ENCODE measurements around the gene OXER1.

DNA sequence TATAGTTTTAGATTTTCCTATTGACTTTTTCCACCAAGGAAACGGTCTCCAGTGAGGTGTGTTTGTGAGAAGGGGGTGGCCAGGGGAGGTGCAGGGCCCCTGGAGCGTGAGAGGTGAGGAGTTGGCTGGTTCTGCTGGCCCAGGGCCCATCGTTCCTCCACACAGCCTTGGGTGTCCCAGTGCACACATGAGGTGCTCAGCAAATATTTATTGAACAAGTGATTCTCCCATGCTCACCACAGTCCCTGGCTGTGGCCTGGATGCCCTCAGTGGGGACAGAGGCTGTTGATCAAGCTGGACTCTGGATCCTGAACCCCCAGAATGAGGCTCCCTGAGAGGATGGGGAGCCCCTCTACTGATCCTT lies 23.5 kb upstream of the OXER1 start:
- TF ChIP-seq, protein P1, sequence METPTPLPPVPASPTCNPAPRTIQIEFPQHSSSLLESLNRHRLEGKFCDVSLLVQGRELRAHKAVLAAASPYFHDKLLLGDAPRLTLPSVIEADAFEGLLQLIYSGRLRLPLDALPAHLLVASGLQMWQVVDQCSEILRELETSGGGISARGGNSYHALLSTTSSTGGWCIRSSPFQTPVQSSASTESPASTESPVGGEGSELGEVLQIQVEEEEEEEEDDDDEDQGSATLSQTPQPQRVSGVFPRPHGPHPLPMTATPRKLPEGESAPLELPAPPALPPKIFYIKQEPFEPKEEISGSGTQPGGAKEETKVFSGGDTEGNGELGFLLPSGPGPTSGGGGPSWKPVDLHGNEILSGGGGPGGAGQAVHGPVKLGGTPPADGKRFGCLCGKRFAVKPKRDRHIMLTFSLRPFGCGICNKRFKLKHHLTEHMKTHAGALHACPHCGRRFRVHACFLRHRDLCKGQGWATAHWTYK (CRISPR knock-in tag; IDR thresholded peaks at IDR 0.05): no peak
- TF ChIP-seq, protein P2, sequence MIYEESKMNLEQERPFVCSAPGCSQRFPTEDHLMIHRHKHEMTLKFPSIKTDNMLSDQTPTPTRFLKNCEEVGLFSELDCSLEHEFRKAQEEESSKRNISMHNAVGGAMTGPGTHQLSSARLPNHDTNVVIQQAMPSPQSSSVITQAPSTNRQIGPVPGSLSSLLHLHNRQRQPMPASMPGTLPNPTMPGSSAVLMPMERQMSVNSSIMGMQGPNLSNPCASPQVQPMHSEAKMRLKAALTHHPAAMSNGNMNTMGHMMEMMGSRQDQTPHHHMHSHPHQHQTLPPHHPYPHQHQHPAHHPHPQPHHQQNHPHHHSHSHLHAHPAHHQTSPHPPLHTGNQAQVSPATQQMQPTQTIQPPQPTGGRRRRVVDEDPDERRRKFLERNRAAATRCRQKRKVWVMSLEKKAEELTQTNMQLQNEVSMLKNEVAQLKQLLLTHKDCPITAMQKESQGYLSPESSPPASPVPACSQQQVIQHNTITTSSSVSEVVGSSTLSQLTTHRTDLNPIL (CRISPR knock-in tag; IDR thresholded peaks at IDR 0.05): no peak
- TF ChIP-seq CBFB (CRISPR knock-in tag; IDR thresholded peaks at IDR 0.05) (no peak), EZH2 (IDR thresholded peaks at IDR 0.05; ENCODE audit: borderline replicate concordance, low read depth, low read length) (no peak), FOXA1 (IDR thresholded peaks at IDR 0.05; ENCODE audit: borderline replicate concordance) (no peak)
- TF ChIP-seq, protein P3, sequence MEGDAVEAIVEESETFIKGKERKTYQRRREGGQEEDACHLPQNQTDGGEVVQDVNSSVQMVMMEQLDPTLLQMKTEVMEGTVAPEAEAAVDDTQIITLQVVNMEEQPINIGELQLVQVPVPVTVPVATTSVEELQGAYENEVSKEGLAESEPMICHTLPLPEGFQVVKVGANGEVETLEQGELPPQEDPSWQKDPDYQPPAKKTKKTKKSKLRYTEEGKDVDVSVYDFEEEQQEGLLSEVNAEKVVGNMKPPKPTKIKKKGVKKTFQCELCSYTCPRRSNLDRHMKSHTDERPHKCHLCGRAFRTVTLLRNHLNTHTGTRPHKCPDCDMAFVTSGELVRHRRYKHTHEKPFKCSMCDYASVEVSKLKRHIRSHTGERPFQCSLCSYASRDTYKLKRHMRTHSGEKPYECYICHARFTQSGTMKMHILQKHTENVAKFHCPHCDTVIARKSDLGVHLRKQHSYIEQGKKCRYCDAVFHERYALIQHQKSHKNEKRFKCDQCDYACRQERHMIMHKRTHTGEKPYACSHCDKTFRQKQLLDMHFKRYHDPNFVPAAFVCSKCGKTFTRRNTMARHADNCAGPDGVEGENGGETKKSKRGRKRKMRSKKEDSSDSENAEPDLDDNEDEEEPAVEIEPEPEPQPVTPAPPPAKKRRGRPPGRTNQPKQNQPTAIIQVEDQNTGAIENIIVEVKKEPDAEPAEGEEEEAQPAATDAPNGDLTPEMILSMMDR (IDR thresholded peaks at IDR 0.05 in 2 of 3, conservative IDR thresholded peaks at IDR 0.05 in 1 of 3; ENCODE audit: insufficient read depth in 2 of 3, low read depth in 1 of 3, low read length in 3 of 3): no peak
- TF ChIP-seq, protein P4, sequence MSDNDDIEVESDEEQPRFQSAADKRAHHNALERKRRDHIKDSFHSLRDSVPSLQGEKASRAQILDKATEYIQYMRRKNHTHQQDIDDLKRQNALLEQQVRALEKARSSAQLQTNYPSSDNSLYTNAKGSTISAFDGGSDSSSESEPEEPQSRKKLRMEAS (CRISPR knock-in tag; IDR thresholded peaks at IDR 0.05): no peak
